ENCODE data around the gene HOXA4.

DNA sequence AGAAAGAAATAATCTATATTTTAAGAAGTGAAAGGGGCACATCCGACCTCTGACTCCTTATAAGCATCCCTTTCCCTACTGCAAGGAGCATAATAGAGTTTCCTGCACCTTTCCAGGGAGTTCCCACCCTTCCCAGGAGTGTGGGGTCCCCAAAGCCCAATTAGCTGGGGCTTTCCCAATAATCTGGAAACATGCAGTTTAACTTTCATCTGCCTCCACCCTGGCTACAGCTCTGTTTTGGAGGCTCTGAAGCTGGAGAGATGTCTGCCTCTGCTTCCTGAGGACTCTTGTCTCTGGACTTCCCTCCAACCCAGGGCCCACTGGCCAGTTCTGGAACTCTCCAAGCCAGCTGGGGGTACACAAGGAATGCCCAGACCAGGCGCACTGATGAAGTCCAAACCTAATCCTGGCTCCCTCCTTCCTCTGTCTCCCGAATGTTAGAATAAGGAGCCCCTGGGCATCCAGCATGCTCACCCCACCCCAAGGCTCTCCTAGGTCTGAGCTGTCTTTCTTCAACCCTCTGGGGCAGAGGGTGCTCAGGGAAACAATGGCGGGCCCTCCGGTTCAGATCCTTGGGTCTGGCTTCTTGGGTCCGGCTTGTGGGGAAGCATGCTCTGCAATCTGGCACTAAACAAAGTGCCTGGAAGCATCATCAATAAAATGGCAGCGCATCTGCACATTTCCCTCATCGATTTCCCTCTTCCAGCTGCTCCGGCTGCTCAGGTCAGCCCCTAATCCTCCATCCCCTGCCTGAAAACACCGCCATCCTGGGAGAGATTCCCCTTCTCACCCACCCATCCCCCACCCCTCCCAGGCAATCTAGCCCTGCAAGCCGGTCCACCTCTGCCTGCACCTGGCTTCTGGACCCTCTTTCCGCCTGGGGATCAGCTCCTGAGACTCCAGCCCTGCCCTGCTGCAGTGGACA lies 13.3 kb downstream of the HOXA4 start:
- TF ChIP-seq EZH2 (IDR thresholded peaks at IDR 0.05; ENCODE audit: low read length), result no peak
- TF ChIP-seq, protein P1, sequence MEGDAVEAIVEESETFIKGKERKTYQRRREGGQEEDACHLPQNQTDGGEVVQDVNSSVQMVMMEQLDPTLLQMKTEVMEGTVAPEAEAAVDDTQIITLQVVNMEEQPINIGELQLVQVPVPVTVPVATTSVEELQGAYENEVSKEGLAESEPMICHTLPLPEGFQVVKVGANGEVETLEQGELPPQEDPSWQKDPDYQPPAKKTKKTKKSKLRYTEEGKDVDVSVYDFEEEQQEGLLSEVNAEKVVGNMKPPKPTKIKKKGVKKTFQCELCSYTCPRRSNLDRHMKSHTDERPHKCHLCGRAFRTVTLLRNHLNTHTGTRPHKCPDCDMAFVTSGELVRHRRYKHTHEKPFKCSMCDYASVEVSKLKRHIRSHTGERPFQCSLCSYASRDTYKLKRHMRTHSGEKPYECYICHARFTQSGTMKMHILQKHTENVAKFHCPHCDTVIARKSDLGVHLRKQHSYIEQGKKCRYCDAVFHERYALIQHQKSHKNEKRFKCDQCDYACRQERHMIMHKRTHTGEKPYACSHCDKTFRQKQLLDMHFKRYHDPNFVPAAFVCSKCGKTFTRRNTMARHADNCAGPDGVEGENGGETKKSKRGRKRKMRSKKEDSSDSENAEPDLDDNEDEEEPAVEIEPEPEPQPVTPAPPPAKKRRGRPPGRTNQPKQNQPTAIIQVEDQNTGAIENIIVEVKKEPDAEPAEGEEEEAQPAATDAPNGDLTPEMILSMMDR (optimal IDR thresholded peaks at IDR 0.05 in 1 of 3, IDR thresholded peaks at IDR 0.05 in 1 of 3, conservative IDR thresholded peaks at IDR 0.05 in 1 of 3; ENCODE audit: extremely low read depth in 1 of 3, insufficient read depth in 2 of 3, low read length in 3 of 3), result no peak
